HepG2 (cell line): ENCODE measurements around the gene P3H4. TPM values are rescaled to one million over a fixed set of nuclear protein-coding genes. Genes with fewer than 3 reads are reported as not detected.
A peak's percentile ranks its signal among the peaks of the same experiment; 100 is the strongest.

Experiments used
- IKZF1 ChIP-seq: fragments of 450-650 bp; IDR thresholded peaks from 2 replicates; pipeline ENCODE4 v1.7.1; 2016
- MIER3 ChIP-seq: IDR thresholded peaks from 2 replicates; pipeline ENCODE4 v1.6.1; 2016; ENCODE audit warnings: missing compliant biosample characterization, borderline replicate concordance
- NFATC3 ChIP-seq: sonication (generic); formaldehyde crosslinking; IDR thresholded peaks from 2 replicates; pipeline ENCODE4 v1.5.1; 2020; ENCODE audit warnings: mild to moderate bottlenecking, missing genetic modification reagents
- NONO ChIP-seq, 2 experiments: fragments of 450-650 bp in 1 of 2; sonication (generic) in 1 of 2; formaldehyde crosslinking in 1 of 2; IDR thresholded peaks in 1 of 2; conservative IDR thresholded peaks in 1 of 2; 2 replicates each; pipeline versions ENCODE4 v1.6.1 to v1.8.0; 2017 to 2022; ENCODE audit warnings: mild to moderate bottlenecking in 1 of 2, missing genetic modification reagents in 1 of 2, moderate library complexity in 1 of 2
- RERE ChIP-seq: IDR thresholded peaks from 2 replicates; pipeline ENCODE4 v1.6.1; 2016; ENCODE audit warnings: low read depth, missing genetic modification reagents, missing compliant biosample characterization
- RFX3 ChIP-seq: IDR thresholded peaks from 2 replicates; pipeline ENCODE4 v1.6.1; 2016; ENCODE audit warnings: missing biosample characterization, missing genetic modification reagents
- SMAD9 ChIP-seq: sonication (generic); formaldehyde crosslinking; IDR thresholded peaks from 2 replicates; pipeline ENCODE4 v1.5.1; 2020; ENCODE audit warnings: mild to moderate bottlenecking, missing genetic modification reagents
- TBX2 ChIP-seq: sonication (generic); formaldehyde crosslinking; IDR thresholded peaks from 2 replicates; pipeline ENCODE4 v1.5.0; 2020; ENCODE audit warnings: missing genetic modification reagents, mild to moderate bottlenecking, borderline replicate concordance
- TEAD3 ChIP-seq: optimal IDR thresholded peaks from 2 replicates; pipeline ENCODE3; 2016; ENCODE audit warnings: borderline replicate concordance
- ZBTB37 ChIP-seq: sonication (generic); formaldehyde crosslinking; IDR thresholded peaks from 2 replicates; pipeline ENCODE4 v1.4.0; 2020; ENCODE audit warnings: mild to moderate bottlenecking, missing genetic modification reagents
- ZFP82 ChIP-seq: sonication (generic); formaldehyde crosslinking; IDR thresholded peaks from 2 replicates; pipeline ENCODE4 v1.5.1; 2020; ENCODE audit warnings: mild to moderate bottlenecking, missing genetic modification reagents, borderline replicate concordance
- ZNF446 ChIP-seq: sonication (generic); formaldehyde crosslinking; IDR thresholded peaks from 2 replicates; pipeline ENCODE4 v1.5.0; 2020; ENCODE audit warnings: mild to moderate bottlenecking, missing genetic modification reagents
- ZNF546 ChIP-seq: sonication (generic); formaldehyde crosslinking; conservative IDR thresholded peaks from 2 replicates; pipeline ENCODE4 v1.8.1; 2023; ENCODE audit warnings: mild to moderate bottlenecking, missing genetic modification reagents
- ZNF564 ChIP-seq: sonication (generic); formaldehyde crosslinking; IDR thresholded peaks from 2 replicates; pipeline ENCODE4 v1.8.1; 2023; ENCODE audit warnings: mild to moderate bottlenecking, missing genetic modification reagents
- ZNF644 ChIP-seq: IDR thresholded peaks from 2 replicates; pipeline ENCODE4 v1.6.1; 2016; ENCODE audit warnings: low read depth
- ZNF691 ChIP-seq: sonication (generic); formaldehyde crosslinking; IDR thresholded peaks from 2 replicates; pipeline ENCODE4 v1.4.0; 2020; ENCODE audit warnings: missing genetic modification reagents, low read depth, mild to moderate bottlenecking, borderline replicate concordance
- ZNF720 ChIP-seq: sonication (generic); formaldehyde crosslinking; IDR thresholded peaks from 2 replicates; pipeline ENCODE4 v1.4.0; 2020; ENCODE audit warnings: missing genetic modification reagents
- polyA plus RNA-seq, 8 experiments: library from polyadenylated mRNA; depleted of rRNA in 3 of 8; stranded (reverse) in 7 of 8; unstranded in 1 of 8; fragments of >200 nt; fragmentation: Illumina TruSeq in 4 of 8; extraction: Trizol in 4 of 8; gene quantifications; 2 replicates each; pipeline versions ENCODE4 v1.2.1 to v1.2.3, GENCODE V29; 2011 to 2016; ENCODE audit warnings: low read depth in 4 of 8, missing spikeins in 1 of 8, mixed read lengths in 1 of 8; ENCODE audit not compliant: insufficient read depth in 1 of 8
- total RNA-seq, 5 experiments: library from RNA; depleted of rRNA; stranded (reverse); fragments of >200 nt; fragmentation: Illumina TruSeq; extraction: Trizol; gene quantifications; 2 replicates each; pipeline ENCODE4 v1.2.3, GENCODE V29; 2016; ENCODE audit warnings: low read depth in 1 of 5
- TF ChIP-seq, protein P1 (sequence below): sonication (generic); formaldehyde crosslinking; IDR thresholded peaks from 2 replicates; pipeline ENCODE4 v1.5.0; 2020; ENCODE audit warnings: missing genetic modification reagents

Gene P3H4
- total and polyA plus RNA-seq, 2 of the 13 experiments (the other 11 are each of a cell fraction or from before 2014, with no cell fraction given): 37.1 to 50.6 TPM

DNA sequence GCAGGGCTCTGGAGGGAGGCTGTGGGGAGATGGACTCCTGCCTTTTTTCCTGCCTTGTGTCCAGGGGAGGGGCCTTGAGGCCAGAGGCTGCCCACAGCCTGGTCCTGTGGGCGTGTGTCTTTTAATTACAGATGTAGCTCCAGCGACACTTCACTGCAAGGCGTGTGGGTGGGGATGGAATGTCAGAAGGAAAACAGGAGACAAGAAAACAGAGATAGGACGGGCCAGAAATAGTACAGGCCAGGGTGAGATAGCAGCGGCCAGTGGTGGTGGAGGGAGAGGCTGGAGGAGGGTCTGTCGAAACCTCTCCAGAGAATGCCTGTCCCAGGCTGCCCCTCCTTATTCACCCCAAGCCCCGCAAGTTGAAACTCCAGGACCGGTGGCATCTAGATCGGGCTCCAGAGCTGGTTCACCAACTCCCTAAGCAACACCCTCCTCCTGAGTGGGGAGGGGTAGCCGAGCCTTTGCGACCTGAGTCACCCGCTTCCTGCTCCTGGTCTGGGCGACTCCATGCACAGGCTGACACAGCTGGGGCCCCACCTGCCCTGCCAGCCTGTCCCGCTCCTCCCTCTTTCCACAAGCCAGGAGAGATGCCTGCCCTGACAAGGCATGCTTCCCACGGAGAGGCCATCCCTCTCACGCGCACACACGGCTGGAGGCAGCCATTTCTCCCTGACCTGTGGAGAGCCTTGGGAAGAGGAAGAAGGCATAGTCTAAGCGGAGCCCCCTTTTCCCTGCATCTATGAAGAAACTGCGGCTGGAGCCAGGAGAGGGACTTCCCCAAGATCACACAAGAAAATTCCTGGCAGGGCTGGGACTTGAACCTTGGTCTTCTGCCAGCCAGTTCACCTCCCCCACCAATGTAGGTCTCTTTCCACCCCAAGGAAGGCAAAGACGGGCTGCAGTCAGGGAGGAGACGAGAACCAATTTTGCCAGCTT is 18.6 kb downstream of the P3H4 start (continued):
- TF ChIP-seq RERE (CRISPR knock-in tag): no peak
- TF ChIP-seq TEAD3 (CRISPR knock-in tag): peak; percentile 38
- TF ChIP-seq ZFP82 (CRISPR knock-in tag): no peak
- TF ChIP-seq ZBTB37 (CRISPR knock-in tag): no peak
- no peak for TF ChIP-seq ZNF446
- TF ChIP-seq, protein P1, sequence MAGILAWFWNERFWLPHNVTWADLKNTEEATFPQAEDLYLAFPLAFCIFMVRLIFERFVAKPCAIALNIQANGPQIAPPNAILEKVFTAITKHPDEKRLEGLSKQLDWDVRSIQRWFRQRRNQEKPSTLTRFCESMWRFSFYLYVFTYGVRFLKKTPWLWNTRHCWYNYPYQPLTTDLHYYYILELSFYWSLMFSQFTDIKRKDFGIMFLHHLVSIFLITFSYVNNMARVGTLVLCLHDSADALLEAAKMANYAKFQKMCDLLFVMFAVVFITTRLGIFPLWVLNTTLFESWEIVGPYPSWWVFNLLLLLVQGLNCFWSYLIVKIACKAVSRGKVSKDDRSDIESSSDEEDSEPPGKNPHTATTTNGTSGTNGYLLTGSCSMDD: no peak
- 0 out of 2 replicates have a peak, but pooled peaks have one; percentile 14 for TF ChIP-seq ZNF644 (CRISPR knock-in tag)
- no peak for TF ChIP-seq ZNF691 (CRISPR knock-in tag)
- 0 out of 2 replicates have a peak, but pooled peaks have one; percentile 5 for TF ChIP-seq SMAD9 (CRISPR knock-in tag)
- TF ChIP-seq MIER3: 0 out of 2 replicates have a peak, but pooled peaks have one; percentile 17
- no peak for TF ChIP-seq ZNF564
- TF ChIP-seq TBX2 (CRISPR knock-in tag): peak; percentile 37; the same call in 1 of the 2 replicates
- no peak for TF ChIP-seq RFX3 (CRISPR knock-in tag)
- 0 out of 2 replicates have a peak, but pooled peaks have one; percentile 36 for TF ChIP-seq NFATC3 (CRISPR knock-in tag)
- no peak for TF ChIP-seq ZNF720 (CRISPR knock-in tag)
- TF ChIP-seq NONO (IDR thresholded peaks at IDR 0.05): no peak
- TF ChIP-seq NONO (CRISPR knock-in tag; conservative IDR thresholded peaks at IDR 0.05): no peak; the same call in 1 of the 2 replicates
- 0 out of 2 replicates have a peak, but pooled peaks have one; percentile 51 for TF ChIP-seq ZNF546 (CRISPR knock-in tag)
- no peak for TF ChIP-seq IKZF1
